ENCODE data around the gene FAM98A. TPM values are rescaled to one million over a fixed set of nuclear protein-coding genes. Genes with fewer than 3 reads are reported as not detected.

FAM98A gene
- total and polyA plus RNA-seq, 2 donors from 2014 or later: 31.3 to 41.2 TPM

- H3K27me3 ChIP-seq (ENCODE audit: control insufficient read depth, insufficient read depth, low read length): no peaks in the 10 kb centered on the region
- no peak for TF ChIP-seq CTCF (IDR thresholded peaks at IDR 0.05; ENCODE audit: borderline replicate concordance, extremely low read depth, insufficient read depth)
- intact Hi-C loops (cut with DNase I): no loop called here
- H3K9ac ChIP-seq (ENCODE audit: low read length in 3 of 3): no peak overlapping the region
- peaks cover 0 to 3% (median 0%) of the 10 kb centered on the region in 3 donors for H3K9me3 ChIP-seq (ENCODE audit: control insufficient read depth in 2 of 3, insufficient read depth in 1 of 3, low read length in 3 of 3)
- H3K4me3 ChIP-seq (ENCODE audit: low read length in 3 of 3): no peak overlapping the region
- DNase-seq: no peak
- no peak overlapping the region for H3K27ac ChIP-seq (ENCODE audit: low read depth in 2 of 2, low read length in 2 of 2)
- H3K4me1 ChIP-seq (ENCODE audit: control insufficient read depth in 2 of 3, insufficient read depth in 2 of 3, low read depth in 1 of 3, low read length in 3 of 3): peaks cover 0 to 10% (median 0%) of the 10 kb centered on the region in 3 donors
- H3K36me3 ChIP-seq (ENCODE audit: control insufficient read depth in 2 of 3, insufficient read depth in 3 of 3, low read length in 3 of 3): no peaks in the 10 kb centered on the region
- no peak for FAIRE-seq
Measured at GRCh38 chr2:33607251-33607721, 8.2 kb upstream of the FAM98A start.

- Histone ChIP-seq H3K36me3 (ENCODE audit: control insufficient read depth in 2 of 3, insufficient read depth in 3 of 3, low read length in 3 of 3) (no peaks in the 10 kb centered on the region), H3K9me3 (ENCODE audit: control insufficient read depth in 2 of 3, insufficient read depth in 1 of 3, low read length in 3 of 3) (peaks cover 0 to under 1% (median 0%) of the 10 kb centered on the region in 3 donors), H3K27ac (ENCODE audit: low read depth in 2 of 2, low read length in 2 of 2) (no peak overlapping the region), H3K27me3 (ENCODE audit: control insufficient read depth, insufficient read depth, low read length) (no peaks in the 10 kb centered on the region), H3K4me3 (ENCODE audit: low read length in 3 of 3) (no peak overlapping the region), H3K9ac (ENCODE audit: low read length in 3 of 3) (no peak overlapping the region), H3K4me1 (ENCODE audit: control insufficient read depth in 2 of 3, insufficient read depth in 2 of 3, low read depth in 1 of 3, low read length in 3 of 3) (peaks cover 0 to 10% (median 0%) of the 10 kb centered on the region in 3 donors)
- FAIRE-seq: no peak
- TF ChIP-seq CTCF (IDR thresholded peaks at IDR 0.05; ENCODE audit: borderline replicate concordance, extremely low read depth, insufficient read depth): no peak
- intact Hi-C loops (cut with DNase I): no loop called here
- no peak for DNase-seq
Measured at GRCh38 chr2:33606622-33607021, 7.5 kb upstream of the FAM98A start.

GRCh38 chr2:33606100-33606499, 7.0 kb upstream of the FAM98A start:
- Histone ChIP-seq H3K9ac (ENCODE audit: low read length in 3 of 3) (no peak overlapping the region), H3K4me1 (ENCODE audit: control insufficient read depth in 2 of 3, insufficient read depth in 2 of 3, low read depth in 1 of 3, low read length in 3 of 3) (peaks cover 0 to 10% (median 0%) of the 10 kb centered on the region in 3 donors), H3K27me3 (ENCODE audit: control insufficient read depth, insufficient read depth, low read length) (no peaks in the 10 kb centered on the region), H3K9me3 (ENCODE audit: control insufficient read depth in 2 of 3, insufficient read depth in 1 of 3, low read length in 3 of 3) (no peaks in the 10 kb centered on the region), H3K36me3 (ENCODE audit: control insufficient read depth in 2 of 3, insufficient read depth in 3 of 3, low read length in 3 of 3) (no peaks in the 10 kb centered on the region), H3K27ac (ENCODE audit: low read depth in 2 of 2, low read length in 2 of 2) (no peak overlapping the region), H3K4me3 (ENCODE audit: low read length in 3 of 3) (no peak overlapping the region)
- DNase-seq: peak in 2 of 5 donors; percentile 52 to 79
- TF ChIP-seq CTCF (IDR thresholded peaks at IDR 0.05; ENCODE audit: borderline replicate concordance, extremely low read depth, insufficient read depth): no peak
- intact Hi-C loops (cut with DNase I): no loop called here
- no peak for FAIRE-seq

GRCh38 chr2:33605056-33605455, 6.0 kb upstream of the FAM98A start:
- peaks cover 0 to 10% (median 0%) of the 10 kb centered on the region in 3 donors for H3K4me1 ChIP-seq (ENCODE audit: control insufficient read depth in 2 of 3, insufficient read depth in 2 of 3, low read depth in 1 of 3, low read length in 3 of 3)
- no peaks in the 10 kb centered on the region for H3K27me3 ChIP-seq (ENCODE audit: control insufficient read depth, insufficient read depth, low read length)
- TF ChIP-seq CTCF (IDR thresholded peaks at IDR 0.05; ENCODE audit: borderline replicate concordance, extremely low read depth, insufficient read depth): no peak
- no peaks in the 10 kb centered on the region for H3K9me3 ChIP-seq (ENCODE audit: control insufficient read depth in 2 of 3, insufficient read depth in 1 of 3, low read length in 3 of 3)
- H3K36me3 ChIP-seq (ENCODE audit: control insufficient read depth in 2 of 3, insufficient read depth in 3 of 3, low read length in 3 of 3): no peaks in the 10 kb centered on the region
- peak overlapping the region; percentile 23 to 53 for H3K27ac ChIP-seq (ENCODE audit: low read depth in 2 of 2, low read length in 2 of 2)
- FAIRE-seq (no peak), DNase-seq (peak in 3 of 5 donors; percentile 14 to 70 (median 62))
- peak overlapping the region in 2 of 3 donors; percentile 5 to 24 for H3K4me3 ChIP-seq (ENCODE audit: low read length in 3 of 3)
- H3K9ac ChIP-seq (ENCODE audit: low read length in 3 of 3): peak overlapping the region in 2 of 3 donors; percentile 29 to 30
- intact Hi-C loops (cut with DNase I): no loop called here
